HUES64 (cell line): ENCODE data around the gene MMP24.
"Not testable (repeated sequence)": the region's sequence is repeated elsewhere in the genome, so short reads cannot be mapped to it uniquely, and the experiment has no call there.

Source experiments
- H3K27ac ChIP-seq: 2 replicates; pipeline ENCODE4 v1.7.0; 2013; ENCODE audit warnings: low read depth, low read length, inconsistent platforms
- H3K27me3 ChIP-seq: 2 replicates; pipeline ENCODE4 v1.6.1; 2013; ENCODE audit warnings: mild to moderate bottlenecking, low read length; ENCODE audit not compliant: insufficient read depth
- H3K36me3 ChIP-seq: 2 replicates; pipeline ENCODE4 v1.6.1; 2013; ENCODE audit warnings: mild to moderate bottlenecking, low read length; ENCODE audit not compliant: insufficient read depth
- H3K4me1 ChIP-seq: 2 replicates; pipeline ENCODE4 v1.6.1; 2013; ENCODE audit warnings: mild to moderate bottlenecking, low read length, moderate library complexity; ENCODE audit not compliant: insufficient read depth
- H3K4me3 ChIP-seq: 2 replicates; pipeline ENCODE4 v1.5.1; 2013; ENCODE audit warnings: mild to moderate bottlenecking, low read length, moderate library complexity
- H3K9ac ChIP-seq: 2 replicates; pipeline ENCODE4 v1.6.1; 2013; ENCODE audit warnings: mild to moderate bottlenecking, low read depth, low read length
- H3K9me3 ChIP-seq: 2 replicates; pipeline ENCODE4 v1.6.1; 2013; ENCODE audit warnings: low read depth, low read length; ENCODE audit not compliant: insufficient read depth
- WGBS: fragments of 150-250, 120-280 bp; methylation state at CpG from one replicate; pipeline ENCODE4 v1.1.7; 2013; ENCODE audit warnings: missing lambda C conversion rate; 5-methylcytosine and 5-hydroxymethylcytosine counted together

The MMP24 gene

GRCh38 chr20:35306931-35307517 is 80.5 kb downstream of the MMP24 start:
- Histone ChIP-seq H3K36me3 (0 out of 2 replicates have a peak, but pooled peaks cover 2% of the 10 kb centered on the region), H3K27me3 (no peaks in the 10 kb centered on the region), H3K9me3 (no peaks in the 10 kb centered on the region), H3K4me1 (peaks cover 13% of the 10 kb centered on the region), H3K4me3 (no peak overlapping the region), H3K9ac (no peak overlapping the region), H3K27ac (no peak overlapping the region; the same call in 1 of the 2 replicates)
- WGBS = 57% methylated on average over 4 of the region's 4 CpGs

- 93% methylated on average over 13 of the region's 13 CpGs for WGBS
- Histone ChIP-seq H3K9ac (no peak overlapping the region), H3K27ac (no peak overlapping the region), H3K4me1 (peaks cover 21% of the 10 kb centered on the region), H3K9me3 (no peaks in the 10 kb centered on the region), H3K4me3 (no peak overlapping the region), H3K36me3 (0 out of 2 replicates have a peak, but pooled peaks cover 2% of the 10 kb centered on the region), H3K27me3 (no peaks in the 10 kb centered on the region)
Observed at GRCh38 chr20:35307666-35308653, 81.5 kb downstream of the MMP24 start.

- H3K9me3 ChIP-seq = no peaks in the 10 kb centered on the region
- no peak overlapping the region for H3K4me3 ChIP-seq
- peaks cover 26% of the 10 kb centered on the region for H3K4me1 ChIP-seq
- H3K27ac ChIP-seq = peak overlapping the region; percentile 58
- no peak overlapping the region for H3K9ac ChIP-seq
- WGBS = 74% methylated on average over 2 of the region's 2 CpGs
- H3K36me3 ChIP-seq = no peaks in the 10 kb centered on the region
- no peaks in the 10 kb centered on the region for H3K27me3 ChIP-seq
Observed at GRCh38 chr20:35311409-35311808, 84.9 kb downstream of the MMP24 start.

DNA sequence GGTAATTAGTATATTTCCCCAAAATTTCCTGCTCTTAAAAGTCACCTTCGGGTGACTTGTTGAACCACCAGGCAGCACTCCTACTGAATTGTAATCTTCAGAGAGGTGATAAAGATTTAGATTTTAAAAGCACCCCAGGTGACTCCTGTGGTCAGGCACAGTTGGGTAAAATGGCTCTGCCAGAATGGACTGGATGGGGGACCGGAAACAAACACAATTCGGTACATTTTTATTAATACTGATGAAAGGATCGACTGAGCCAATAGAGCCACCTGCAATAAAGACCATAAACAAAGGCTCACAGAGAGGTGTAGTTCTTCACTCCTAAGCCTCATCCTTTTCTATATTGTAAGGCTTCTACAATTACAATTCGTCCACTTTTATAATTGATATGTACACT is 85.3 kb downstream of the MMP24 start:
- H3K27me3 ChIP-seq = no peaks in the 10 kb centered on the region
- WGBS = 92% methylated on average over 4 of the region's 5 CpGs
- H3K9ac ChIP-seq = no peak overlapping the region; the same call in 1 of the 2 replicates
- no peak overlapping the region for H3K4me3 ChIP-seq
- no peaks in the 10 kb centered on the region for H3K9me3 ChIP-seq
- peak overlapping the region; percentile 58 for H3K27ac ChIP-seq
- peaks cover 26% of the 10 kb centered on the region for H3K4me1 ChIP-seq
- H3K36me3 ChIP-seq = no peaks in the 10 kb centered on the region

- Histone ChIP-seq H3K27ac (peak overlapping the region; percentile 58), H3K4me1 (peaks cover 26% of the 10 kb centered on the region)
Observed at GRCh38 chr20:35312318-35312717, 85.8 kb downstream of the MMP24 start.

DNA sequence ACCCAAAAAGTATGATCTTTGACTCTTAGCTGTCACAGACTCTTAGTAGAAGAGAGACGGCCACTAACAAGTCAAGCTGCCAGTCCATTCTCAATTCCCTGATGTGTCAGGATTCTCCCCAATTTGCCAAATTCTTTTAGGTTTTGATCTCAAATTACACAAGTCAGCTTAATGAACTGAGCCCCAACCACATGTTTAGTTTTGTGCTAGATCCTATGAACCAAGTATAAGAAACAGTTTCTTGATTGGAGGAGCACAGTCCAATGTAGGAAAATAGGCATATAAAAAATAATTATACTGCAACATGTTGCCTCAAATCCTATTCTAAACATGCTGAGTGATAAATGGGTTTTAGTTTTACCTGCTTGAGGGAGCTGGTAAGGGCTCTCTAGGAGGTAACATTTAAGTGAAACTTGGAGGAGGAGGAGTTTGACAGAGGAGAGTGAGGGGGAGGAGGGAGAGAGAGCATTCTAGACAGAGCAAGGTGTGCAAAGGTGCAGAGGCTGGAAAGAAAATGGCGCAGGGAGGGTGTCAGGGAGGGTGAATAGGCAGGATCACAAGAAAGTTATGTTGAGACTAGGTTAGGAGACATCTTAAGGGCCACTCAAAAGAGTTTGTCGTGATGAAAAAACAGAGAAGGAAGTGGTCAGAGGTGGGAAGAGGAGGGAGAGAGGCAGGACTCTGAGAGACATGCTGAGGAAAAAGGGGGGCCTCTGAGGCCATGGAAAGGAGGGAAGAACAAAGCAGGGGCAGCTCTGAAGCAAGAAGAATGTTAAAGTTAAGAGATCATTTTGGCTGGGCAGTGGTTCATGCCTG is 88.5 kb downstream of the MMP24 start:
- H3K27me3 ChIP-seq = no peaks in the 10 kb centered on the region
- H3K4me1 ChIP-seq = peaks cover 34% of the 10 kb centered on the region
- H3K9me3 ChIP-seq = no peaks in the 10 kb centered on the region
- no peak overlapping the region for H3K27ac ChIP-seq
- H3K9ac ChIP-seq = no peak overlapping the region
- H3K4me3 ChIP-seq = no peak overlapping the region
- H3K36me3 ChIP-seq = no peaks in the 10 kb centered on the region
- WGBS = 79% methylated on average over 3 of the region's 3 CpGs

More at GRCh38 chr20:35312318-35312717, 85.8 kb downstream of the MMP24 start:
- 50% methylated on average over 1 of the region's 1 CpG for WGBS
- Histone ChIP-seq H3K36me3 (no peaks in the 10 kb centered on the region), H3K9me3 (no peaks in the 10 kb centered on the region), H3K4me3 (no peak overlapping the region), H3K27me3 (no peaks in the 10 kb centered on the region), H3K9ac (peak overlapping the region; percentile 7; the same call in 1 of the 2 replicates)

DNA sequence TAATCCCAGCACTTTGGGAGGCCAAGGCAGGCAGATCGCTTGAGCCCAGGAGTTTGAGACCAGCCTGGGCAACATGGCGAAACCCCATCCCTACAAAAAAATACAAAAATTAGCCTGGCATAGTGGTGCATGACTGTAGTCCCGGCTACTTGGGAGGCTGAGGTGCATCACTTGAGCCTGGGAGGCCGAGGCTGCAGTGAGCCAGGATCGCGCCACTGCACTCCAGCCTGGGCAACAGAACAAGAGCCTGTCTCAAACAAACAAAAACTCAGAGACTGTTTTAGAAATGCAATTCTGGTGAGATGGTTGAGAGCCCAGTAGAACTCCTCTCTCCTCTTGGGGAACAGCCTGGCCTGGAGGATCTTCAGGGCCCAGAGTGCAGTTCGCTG is 89.1 kb downstream of the MMP24 start:
- not testable (repeated sequence) for H3K4me3 ChIP-seq, H3K9ac ChIP-seq, H3K27ac ChIP-seq, H3K36me3 ChIP-seq, H3K27me3 ChIP-seq, H3K9me3 ChIP-seq
- WGBS = 93% methylated on average over 7 of the region's 7 CpGs
- peaks cover 40% of the 10 kb centered on the region for H3K4me1 ChIP-seq

DNA sequence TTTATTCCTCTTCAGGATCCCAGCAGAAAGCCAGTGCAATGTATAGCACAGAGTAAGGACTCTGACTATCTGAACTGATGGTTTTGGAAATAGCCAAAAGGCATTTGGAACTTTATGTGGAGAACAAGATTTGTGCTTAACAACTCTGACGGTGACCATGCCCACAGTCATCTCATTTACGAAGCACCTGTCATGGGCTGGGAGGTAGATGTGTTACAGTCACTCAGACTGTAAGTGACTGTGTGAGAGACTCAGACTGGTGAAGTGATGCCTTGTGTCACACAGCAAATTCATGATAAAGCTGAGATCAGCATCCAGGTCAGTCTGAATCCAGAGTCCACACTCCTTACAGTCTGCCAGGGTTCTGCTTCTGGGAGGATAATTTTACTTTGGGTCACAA is 89.6 kb downstream of the MMP24 start:
- no peaks in the 10 kb centered on the region for H3K27me3 ChIP-seq
- WGBS = 97% methylated on average over 2 of the region's 2 CpGs
- H3K9me3 ChIP-seq = no peaks in the 10 kb centered on the region
- no peak overlapping the region for H3K27ac ChIP-seq
- H3K9ac ChIP-seq = no peak overlapping the region
- H3K36me3 ChIP-seq = no peaks in the 10 kb centered on the region
- H3K4me3 ChIP-seq = no peak overlapping the region
- H3K4me1 ChIP-seq = peaks cover 42% of the 10 kb centered on the region

DNA sequence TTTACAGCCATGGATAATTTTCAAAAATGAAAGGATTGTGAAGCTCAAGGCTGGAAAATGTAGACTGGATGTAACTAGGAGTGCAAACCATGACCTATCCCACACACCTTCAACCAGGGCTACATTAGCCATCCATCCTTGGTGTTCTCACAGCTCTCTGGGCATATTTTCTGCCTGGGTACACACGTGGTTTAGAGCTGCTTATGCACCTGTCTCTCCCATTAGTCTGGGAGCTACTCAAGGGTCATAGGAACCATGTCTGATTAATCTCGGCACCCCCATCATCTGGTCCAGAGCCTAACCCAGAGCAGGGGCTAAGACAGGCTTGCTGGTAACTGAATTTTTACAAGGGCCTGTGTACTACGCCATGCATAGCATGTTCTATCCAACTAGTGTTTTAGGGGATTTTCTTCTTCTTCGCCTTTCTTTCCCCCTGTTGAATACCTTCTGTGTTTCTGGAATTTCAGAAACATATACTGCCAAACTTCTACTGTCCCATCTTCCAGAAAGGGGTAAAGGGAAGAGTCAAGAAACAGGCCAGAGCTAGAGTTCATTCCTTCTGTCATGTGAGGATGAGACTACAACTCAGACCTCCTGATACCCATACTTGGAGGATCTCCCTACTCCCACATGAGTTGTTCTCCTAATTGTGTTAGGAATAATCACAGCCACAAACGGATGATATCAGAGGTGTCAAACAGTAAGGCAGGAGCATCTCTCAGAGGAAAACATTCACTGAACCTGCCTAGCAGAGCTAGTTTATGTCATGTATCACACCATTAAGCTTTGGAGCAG is 91.1 kb downstream of the MMP24 start:
- no peaks in the 10 kb centered on the region for H3K27me3 ChIP-seq
- H3K9me3 ChIP-seq = no peaks in the 10 kb centered on the region
- no peak overlapping the region; the same call in 1 of the 2 replicates for H3K9ac ChIP-seq
- H3K36me3 ChIP-seq = no peaks in the 10 kb centered on the region
- H3K4me3 ChIP-seq = no peak overlapping the region
- peaks cover 27% of the 10 kb centered on the region for H3K4me1 ChIP-seq
- no peak overlapping the region for H3K27ac ChIP-seq
- 89% methylated on average over 4 of the region's 5 CpGs for WGBS

- WGBS = 86% methylated on average over 6 of the region's 6 CpGs
- Histone ChIP-seq H3K9me3 (no peaks in the 10 kb centered on the region), H3K27me3 (no peaks in the 10 kb centered on the region), H3K36me3 (no peaks in the 10 kb centered on the region), H3K27ac (no peak overlapping the region), H3K4me3 (no peak overlapping the region), H3K4me1 (peaks cover 24% of the 10 kb centered on the region; the same call in 1 of the 2 replicates), H3K9ac (no peak overlapping the region)
Observed at GRCh38 chr20:35318502-35319157, 92.1 kb downstream of the MMP24 start.
